ENCODE results near the gene NPAS3.

NPAS3 gene

DNA sequence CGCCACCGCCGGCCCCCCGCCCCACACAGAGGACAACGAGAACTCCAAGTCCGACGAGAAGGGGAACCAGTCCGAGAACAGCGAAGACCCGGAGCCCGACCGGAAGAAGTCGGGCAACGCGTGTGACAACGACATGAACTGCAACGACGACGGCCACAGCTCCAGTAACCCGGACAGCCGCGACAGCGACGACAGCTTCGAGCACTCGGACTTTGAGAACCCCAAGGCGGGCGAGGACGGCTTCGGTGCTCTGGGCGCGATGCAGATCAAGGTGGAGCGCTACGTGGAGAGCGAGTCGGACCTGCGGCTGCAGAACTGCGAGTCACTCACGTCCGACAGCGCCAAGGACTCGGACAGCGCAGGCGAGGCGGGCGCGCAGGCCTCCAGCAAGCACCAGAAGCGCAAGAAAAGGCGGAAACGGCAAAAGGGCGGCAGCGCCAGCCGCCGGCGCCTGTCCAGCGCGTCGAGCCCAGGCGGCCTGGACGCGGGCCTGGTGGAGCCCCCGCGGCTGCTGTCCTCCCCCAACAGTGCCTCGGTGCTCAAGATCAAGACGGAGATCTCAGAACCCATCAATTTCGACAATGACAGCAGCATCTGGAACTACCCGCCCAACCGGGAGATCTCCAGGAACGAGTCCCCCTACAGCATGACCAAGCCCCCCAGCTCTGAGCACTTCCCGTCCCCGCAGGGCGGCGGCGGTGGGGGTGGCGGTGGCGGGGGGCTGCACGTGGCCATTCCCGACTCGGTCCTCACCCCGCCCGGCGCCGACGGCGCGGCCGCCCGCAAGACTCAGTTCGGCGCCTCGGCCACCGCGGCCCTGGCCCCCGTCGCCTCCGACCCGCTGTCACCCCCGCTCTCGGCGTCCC lies 861.3 kb downstream of the NPAS3 start:
- no peak overlapping the region for H3K27ac ChIP-seq (ENCODE audit: insufficient read depth, low read depth, low read length, poor library complexity, severe bottlenecking)
- H3K27me3 ChIP-seq (ENCODE audit: control insufficient read depth, insufficient read depth, low read length, poor library complexity, severe bottlenecking), result no peaks in the 10 kb centered on the region
- no peak overlapping the region for H3K4me3 ChIP-seq (ENCODE audit: insufficient read depth, low read depth, low read length)
- no peaks in the 10 kb centered on the region for H3K9me3 ChIP-seq (ENCODE audit: control insufficient read depth, low read length)
- no peaks in the 10 kb centered on the region for H3K4me1 ChIP-seq (ENCODE audit: control insufficient read depth, insufficient read depth, low read length)
- 96 to 97% methylated on average over 100 of the region's 100 CpGs for WGBS, 2 experiments
- no peaks in the 10 kb centered on the region for H3K36me3 ChIP-seq (ENCODE audit: control insufficient read depth, insufficient read depth, low read length)

DNA sequence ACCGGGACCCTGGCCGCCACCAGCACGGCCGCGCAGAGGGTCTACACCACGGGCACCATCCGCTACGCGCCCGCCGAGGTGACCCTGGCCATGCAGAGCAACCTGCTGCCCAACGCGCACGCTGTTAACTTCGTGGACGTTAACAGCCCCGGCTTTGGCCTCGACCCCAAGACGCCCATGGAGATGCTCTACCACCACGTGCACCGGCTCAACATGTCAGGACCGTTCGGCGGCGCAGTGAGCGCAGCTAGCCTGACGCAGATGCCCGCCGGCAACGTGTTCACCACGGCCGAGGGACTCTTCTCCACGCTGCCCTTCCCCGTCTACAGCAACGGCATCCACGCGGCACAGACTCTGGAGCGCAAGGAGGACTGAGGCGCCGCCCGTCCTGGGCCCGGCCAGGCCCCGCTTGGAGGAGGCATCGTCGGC lies 862.1 kb downstream of the NPAS3 start:
- Histone ChIP-seq H3K4me3 (ENCODE audit: insufficient read depth, low read depth, low read length) (no peak overlapping the region), H3K27ac (ENCODE audit: insufficient read depth, low read depth, low read length, poor library complexity, severe bottlenecking) (no peak overlapping the region), H3K36me3 (ENCODE audit: control insufficient read depth, insufficient read depth, low read length) (no peaks in the 10 kb centered on the region), H3K4me1 (ENCODE audit: control insufficient read depth, insufficient read depth, low read length) (no peaks in the 10 kb centered on the region), H3K27me3 (ENCODE audit: control insufficient read depth, insufficient read depth, low read length, poor library complexity, severe bottlenecking) (no peaks in the 10 kb centered on the region), H3K9me3 (ENCODE audit: control insufficient read depth, low read length) (no peaks in the 10 kb centered on the region)
- WGBS, 2 experiments, result 96% methylated on average over 45 of the region's 45 CpGs

GRCh38 chr14:33802737-33803136 lies 864.1 kb downstream of the NPAS3 start:
- H3K27ac ChIP-seq (ENCODE audit: insufficient read depth, low read depth, low read length, poor library complexity, severe bottlenecking), result no peak overlapping the region
- WGBS, 2 experiments, result 93 to 96% methylated on average over 2 of the region's 2 CpGs
- H3K27me3 ChIP-seq (ENCODE audit: control insufficient read depth, insufficient read depth, low read length, poor library complexity, severe bottlenecking), result no peaks in the 10 kb centered on the region
- no peak overlapping the region for H3K4me3 ChIP-seq (ENCODE audit: insufficient read depth, low read depth, low read length)
- no peaks in the 10 kb centered on the region for H3K36me3 ChIP-seq (ENCODE audit: control insufficient read depth, insufficient read depth, low read length)
- no peaks in the 10 kb centered on the region for H3K9me3 ChIP-seq (ENCODE audit: control insufficient read depth, low read length)
- H3K4me1 ChIP-seq (ENCODE audit: control insufficient read depth, insufficient read depth, low read length), result no peaks in the 10 kb centered on the region

DNA sequence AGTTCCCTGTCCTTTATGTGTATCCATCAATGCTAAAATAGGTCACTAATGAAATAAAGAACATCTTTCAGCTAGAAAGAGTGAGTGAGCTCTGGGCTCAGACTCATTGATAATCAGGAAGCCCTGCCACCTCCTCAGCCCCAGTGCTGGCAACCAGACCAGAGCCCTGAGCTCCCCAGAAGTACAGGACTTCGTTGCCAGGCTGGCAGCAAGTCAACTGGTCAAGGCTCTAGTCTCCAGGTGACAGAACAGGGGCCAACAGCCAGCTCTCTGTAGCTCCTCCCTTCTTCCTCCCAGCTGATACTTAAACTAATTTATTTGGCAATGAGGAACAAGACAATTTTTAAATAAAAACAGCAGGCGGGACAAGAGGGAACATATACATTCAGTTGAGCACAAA lies 866.9 kb downstream of the NPAS3 start:
- no peak overlapping the region for H3K4me3 ChIP-seq (ENCODE audit: insufficient read depth, low read depth, low read length)
- no peak overlapping the region for H3K27ac ChIP-seq (ENCODE audit: insufficient read depth, low read depth, low read length, poor library complexity, severe bottlenecking)
- H3K9me3 ChIP-seq (ENCODE audit: control insufficient read depth, low read length), result no peaks in the 10 kb centered on the region
- H3K27me3 ChIP-seq (ENCODE audit: control insufficient read depth, insufficient read depth, low read length, poor library complexity, severe bottlenecking), result no peaks in the 10 kb centered on the region
- no peaks in the 10 kb centered on the region for H3K36me3 ChIP-seq (ENCODE audit: control insufficient read depth, insufficient read depth, low read length)
- WGBS, 2 experiments, result 48% methylated on average over 2 of the region's 2 CpGs
- no peaks in the 10 kb centered on the region for H3K4me1 ChIP-seq (ENCODE audit: control insufficient read depth, insufficient read depth, low read length)

- Histone ChIP-seq H3K27me3 (ENCODE audit: control insufficient read depth, insufficient read depth, low read length, poor library complexity, severe bottlenecking) (no peaks in the 10 kb centered on the region), H3K9me3 (ENCODE audit: control insufficient read depth, low read length) (no peaks in the 10 kb centered on the region), H3K36me3 (ENCODE audit: control insufficient read depth, insufficient read depth, low read length) (no peaks in the 10 kb centered on the region), H3K4me1 (ENCODE audit: control insufficient read depth, insufficient read depth, low read length) (no peaks in the 10 kb centered on the region), H3K27ac (ENCODE audit: insufficient read depth, low read depth, low read length, poor library complexity, severe bottlenecking) (no peak overlapping the region), H3K4me3 (ENCODE audit: insufficient read depth, low read depth, low read length) (no peak overlapping the region)
- 90 to 98% methylated on average over 2 of the region's 2 CpGs for WGBS, 2 experiments
These were observed 868.2 kb downstream of the NPAS3 start for GRCh38 chr14:33806905-33807304.

DNA sequence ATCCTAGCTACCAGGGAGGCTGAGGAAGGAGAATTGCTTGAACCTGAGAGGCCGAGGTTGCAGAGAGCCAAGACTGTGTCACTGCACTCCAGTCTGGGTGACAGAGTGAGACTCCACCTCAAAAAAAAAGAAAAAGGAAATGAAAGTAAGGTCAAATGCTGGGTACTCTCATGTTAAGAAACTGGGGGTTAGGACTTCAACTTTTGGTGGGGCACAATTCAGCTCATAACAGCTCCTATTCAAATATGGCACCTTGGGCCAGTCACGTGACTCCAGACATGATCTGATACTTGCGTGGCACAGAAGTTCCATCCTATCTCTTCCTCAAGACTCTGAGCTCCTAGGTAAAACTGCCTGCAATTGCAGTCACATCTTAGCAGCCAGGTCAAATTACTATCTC lies 869.5 kb downstream of the NPAS3 start:
- Histone ChIP-seq H3K9me3 (ENCODE audit: control insufficient read depth, low read length) (no peaks in the 10 kb centered on the region), H3K27ac (ENCODE audit: insufficient read depth, low read depth, low read length, poor library complexity, severe bottlenecking) (no peak overlapping the region), H3K27me3 (ENCODE audit: control insufficient read depth, insufficient read depth, low read length, poor library complexity, severe bottlenecking) (no peaks in the 10 kb centered on the region), H3K4me1 (ENCODE audit: control insufficient read depth, insufficient read depth, low read length) (no peaks in the 10 kb centered on the region), H3K36me3 (ENCODE audit: control insufficient read depth, insufficient read depth, low read length) (no peaks in the 10 kb centered on the region), H3K4me3 (ENCODE audit: insufficient read depth, low read depth, low read length) (no peak overlapping the region)
- WGBS, 2 experiments, result 63% methylated on average over 3 of the region's 3 CpGs

GRCh38 chr14:33809396-33809981 lies 870.8 kb downstream of the NPAS3 start:
- no peaks in the 10 kb centered on the region for H3K4me1 ChIP-seq (ENCODE audit: control insufficient read depth, insufficient read depth, low read length)
- H3K27ac ChIP-seq (ENCODE audit: insufficient read depth, low read depth, low read length, poor library complexity, severe bottlenecking), result no peak overlapping the region
- H3K4me3 ChIP-seq (ENCODE audit: insufficient read depth, low read depth, low read length), result no peak overlapping the region
- no peaks in the 10 kb centered on the region for H3K27me3 ChIP-seq (ENCODE audit: control insufficient read depth, insufficient read depth, low read length, poor library complexity, severe bottlenecking)
- 80 to 88% methylated on average over 1 of the region's 2 CpGs for WGBS, 2 experiments
- no peaks in the 10 kb centered on the region for H3K9me3 ChIP-seq (ENCODE audit: control insufficient read depth, low read length)
- H3K36me3 ChIP-seq (ENCODE audit: control insufficient read depth, insufficient read depth, low read length), result no peaks in the 10 kb centered on the region

GRCh38 chr14:33810308-33810707 lies 871.6 kb downstream of the NPAS3 start:
- H3K9me3 ChIP-seq (ENCODE audit: control insufficient read depth, low read length), result no peaks in the 10 kb centered on the region
- WGBS, 2 experiments, result 97% methylated on average over 6 of the region's 6 CpGs

DNA sequence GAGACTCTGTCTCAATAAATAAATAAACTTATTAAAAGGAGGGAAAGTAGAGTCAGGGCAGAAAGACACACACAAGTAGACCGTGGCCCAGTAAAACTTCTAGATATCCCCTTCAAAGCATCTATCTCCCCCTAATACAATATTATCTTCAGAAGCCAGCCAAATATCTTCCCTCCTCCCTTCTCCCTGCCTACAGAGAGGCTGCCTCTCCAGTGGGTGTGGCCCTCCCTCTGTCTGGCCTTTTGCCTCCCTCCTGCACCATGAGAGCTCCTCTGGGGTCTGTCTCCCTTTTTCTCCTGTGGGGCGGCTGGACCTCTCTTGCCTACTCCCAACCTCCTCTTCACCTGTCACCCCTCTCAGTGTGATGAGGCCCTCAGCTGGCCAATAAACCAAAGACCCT lies 873.0 kb downstream of the NPAS3 start:
- H3K36me3 ChIP-seq (ENCODE audit: control insufficient read depth, insufficient read depth, low read length), result no peaks in the 10 kb centered on the region
- no peak overlapping the region for H3K27ac ChIP-seq (ENCODE audit: insufficient read depth, low read depth, low read length, poor library complexity, severe bottlenecking)
- H3K9me3 ChIP-seq (ENCODE audit: control insufficient read depth, low read length), result no peaks in the 10 kb centered on the region
- no peaks in the 10 kb centered on the region for H3K27me3 ChIP-seq (ENCODE audit: control insufficient read depth, insufficient read depth, low read length, poor library complexity, severe bottlenecking)
- 90 to 92% methylated on average over 2 of the region's 2 CpGs for WGBS, 2 experiments
- no peak overlapping the region for H3K4me3 ChIP-seq (ENCODE audit: insufficient read depth, low read depth, low read length)
- no peaks in the 10 kb centered on the region for H3K4me1 ChIP-seq (ENCODE audit: control insufficient read depth, insufficient read depth, low read length)

More at GRCh38 chr14:33810308-33810707, 871.6 kb downstream of the NPAS3 start:
- Histone ChIP-seq H3K36me3 (ENCODE audit: control insufficient read depth, insufficient read depth, low read length) (no peaks in the 10 kb centered on the region), H3K4me1 (ENCODE audit: control insufficient read depth, insufficient read depth, low read length) (no peaks in the 10 kb centered on the region), H3K4me3 (ENCODE audit: insufficient read depth, low read depth, low read length) (no peak overlapping the region), H3K27ac (ENCODE audit: insufficient read depth, low read depth, low read length, poor library complexity, severe bottlenecking) (no peak overlapping the region), H3K27me3 (ENCODE audit: control insufficient read depth, insufficient read depth, low read length, poor library complexity, severe bottlenecking) (no peaks in the 10 kb centered on the region)

GRCh38 chr14:33812181-33812580 lies 873.5 kb downstream of the NPAS3 start:
- Histone ChIP-seq H3K27me3 (ENCODE audit: control insufficient read depth, insufficient read depth, low read length, poor library complexity, severe bottlenecking) (no peaks in the 10 kb centered on the region), H3K36me3 (ENCODE audit: control insufficient read depth, insufficient read depth, low read length) (no peaks in the 10 kb centered on the region), H3K9me3 (ENCODE audit: control insufficient read depth, low read length) (no peaks in the 10 kb centered on the region), H3K27ac (ENCODE audit: insufficient read depth, low read depth, low read length, poor library complexity, severe bottlenecking) (no peak overlapping the region), H3K4me1 (ENCODE audit: control insufficient read depth, insufficient read depth, low read length) (no peaks in the 10 kb centered on the region), H3K4me3 (ENCODE audit: insufficient read depth, low read depth, low read length) (no peak overlapping the region)
- 92 to 96% methylated on average over 7 of the region's 7 CpGs for WGBS, 2 experiments

Measured in ectodermal cell (in vitro differentiated cells).